HCT116 (cell line): ENCODE data around the gene OR10K2. TPM values are rescaled to one million over a fixed set of nuclear protein-coding genes. Genes with fewer than 3 reads are reported as not detected.

Experiments
- ATAC-seq: fragments of 200-7000 bp; cut with Tn5 transposase; 2 replicates; pipeline ENCODE4 v1.9.1; 2020; ENCODE audit warnings: mild to moderate bottlenecking, moderate library complexity
- BruUV-seq: library from RNA; stranded (reverse); fragments of 400-500 nt; replicated peaks from 2 replicates; lab custom pipeline; 2021; lab: Mats Ljungman, UMichigan
- CTCF ChIA-PET: fragments of 300-600 bp; sonication (Branson Sonifier 250); formaldehyde crosslinking; loops from one replicate; lab custom pipeline; 2021; ENCODE audit warnings: antibody characterized with exemption; lab: Charles Lee
- POLR2A ChIA-PET: fragments of 300-600, 350-600 bp; sonication (Branson Sonifier 250); formaldehyde crosslinking; loops from one replicate; lab custom pipeline; 2021; ENCODE audit warnings: antibody characterized with exemption; lab: Charles Lee
- RAD21 ChIA-PET, 2 experiments: fragments of 300-600 bp; sonication (Branson Sonifier 250); formaldehyde crosslinking; loops; one replicate each; lab custom pipeline; 2023; ENCODE audit warnings: low total read pairs in 2 of 2; ENCODE audit not compliant: uncharacterized antibody in 2 of 2, unreplicated experiment in 2 of 2, low non-redundant PET in 1 of 2; lab: Charles Lee
- DNase-seq: peaks from one replicate; pipeline ENCODE4 v3.0.0-alpha.2; 2010; ENCODE audit warnings: low read depth, low spot score
- H2AFZ ChIP-seq: fragments of 200-600 bp; shearing (Covaris generic), sonication (generic); 2 replicates; pipeline ENCODE4 v1.6.1; 2017; ENCODE audit warnings: low read depth, mixed run types, mixed read lengths, antibody characterized with exemption, low read length; ENCODE audit not compliant: poor library complexity, severe bottlenecking
- H3K27ac ChIP-seq: 2 replicates; pipeline ENCODE4 v1.5.1; 2012; ENCODE audit warnings: low read depth, low read length
- H3K27me3 ChIP-seq: fragments of 200-600 bp; sonication (generic); 2 replicates; pipeline ENCODE4 v1.6.1; 2016; ENCODE audit warnings: mixed run types, low read length, mixed read lengths; ENCODE audit not compliant: insufficient read depth
- H3K36me3 ChIP-seq, 2 experiments: fragments of 200-500 bp in 1 of 2; fragments of 200-600 bp in 1 of 2; sonication (Bioruptor generic) in 1 of 2; sonication (generic) in 1 of 2; 2 replicates each; pipeline versions ENCODE4 v1.5.1 to v1.6.1; 2014 to 2016; ENCODE audit warnings: low read length in 2 of 2, inconsistent platforms in 1 of 2, mixed read lengths in 1 of 2, mixed run types in 1 of 2; ENCODE audit not compliant: insufficient read depth in 2 of 2, control insufficient read depth in 1 of 2
- H3K4me1 ChIP-seq, 2 experiments: fragments of 200-600 bp in 1 of 2; sonication (generic) in 1 of 2; 2 replicates each; pipeline versions ENCODE4 v1.5.1 to v1.6.1; 2012 to 2017; ENCODE audit warnings: low read length in 2 of 2, inconsistent platforms in 1 of 2, mild to moderate bottlenecking in 1 of 2, mixed read lengths in 1 of 2, mixed run types in 1 of 2, moderate library complexity in 1 of 2; ENCODE audit not compliant: insufficient read depth in 2 of 2, control insufficient read depth in 1 of 2
- H3K4me2 ChIP-seq: fragments of 200-600 bp; sonication (generic); 2 replicates; pipeline ENCODE4 v1.6.1; 2017; ENCODE audit warnings: mixed run types, low read length, mixed read lengths
- H3K4me3 ChIP-seq, 2 experiments: fragments of 200-600 bp in 1 of 2; sonication (generic) in 1 of 2; replicated peaks in 1 of 2; 2 replicates each; pipeline ENCODE4 v1.5.1; 2011 to 2016; ENCODE audit warnings: low read length in 2 of 2, control low read depth in 1 of 2, low read depth in 1 of 2, mild to moderate bottlenecking in 1 of 2, mixed read lengths in 1 of 2, mixed run types in 1 of 2
- H3K79me2 ChIP-seq: fragments of 200-600 bp; sonication (generic); 2 replicates; pipeline ENCODE4 v1.6.1; 2017; ENCODE audit warnings: mild to moderate bottlenecking, mixed run types, low read length, moderate library complexity, mixed read lengths; ENCODE audit not compliant: insufficient read depth
- H3K9ac ChIP-seq: fragments of 200-600 bp; sonication (generic); 2 replicates; pipeline ENCODE4 v1.6.1; 2016; ENCODE audit warnings: low read length, mixed read lengths
- H3K9me2 ChIP-seq: fragments of 200-600 bp; sonication (generic), shearing (Covaris generic); 2 replicates; pipeline ENCODE4 v1.6.1; 2017; ENCODE audit warnings: mixed run types, mild to moderate bottlenecking, moderate library complexity; ENCODE audit not compliant: insufficient read depth
- H3K9me3 ChIP-seq, 2 experiments: fragments of 200-500 bp in 1 of 2; fragments of 200-600 bp in 1 of 2; sonication (Bioruptor generic) in 1 of 2; sonication (generic) in 1 of 2; 2 replicates each; pipeline ENCODE4 v1.6.1; 2014 to 2017; ENCODE audit warnings: low read length in 2 of 2, mixed read lengths in 2 of 2, inconsistent platforms in 1 of 2, low read depth in 1 of 2, mild to moderate bottlenecking in 1 of 2, mixed run types in 1 of 2, moderate library complexity in 1 of 2; ENCODE audit not compliant: control insufficient read depth in 1 of 2, insufficient read depth in 1 of 2
- H4K20me1 ChIP-seq: fragments of 200-600 bp; sonication (generic), shearing (Covaris generic); 2 replicates; pipeline ENCODE4 v1.6.1; 2017; ENCODE audit warnings: mixed run types, mild to moderate bottlenecking, moderate library complexity; ENCODE audit not compliant: insufficient read depth
- CBX3 ChIP-seq: IDR thresholded peaks from 2 replicates; pipeline ENCODE4 v1.6.1; 2012; ENCODE audit warnings: low read depth
- CEBPB ChIP-seq: IDR thresholded peaks from 2 replicates; pipeline ENCODE4 v1.6.1; 2012; ENCODE audit warnings: low read depth
- CTCF ChIP-seq, 3 experiments: fragments of 200-600 bp in 1 of 3; sonication (generic) in 1 of 3; IDR thresholded peaks in 2 of 3; conservative IDR thresholded peaks in 1 of 3; 2 replicates each; pipeline ENCODE4 v1.5.1; 2012 to 2017; ENCODE audit warnings: low read depth in 2 of 3, low read length in 2 of 3, antibody characterized with exemption in 1 of 3, borderline replicate concordance in 1 of 3, control low read depth in 1 of 3, mild to moderate bottlenecking in 1 of 3, mixed read lengths in 1 of 3, mixed run types in 1 of 3, moderate library complexity in 1 of 3; ENCODE audit not compliant: insufficient read depth in 1 of 3
- EGR1 ChIP-seq: IDR thresholded peaks from 2 replicates; pipeline ENCODE4 v1.6.1; 2012; ENCODE audit warnings: low read depth
- ELF1 ChIP-seq: IDR thresholded peaks from 2 replicates; pipeline ENCODE4 v1.6.1; 2012; ENCODE audit warnings: low read depth, borderline replicate concordance
- EZH2 ChIP-seq: fragments of 200-600 bp; sonication (generic); IDR thresholded peaks from 2 replicates; pipeline ENCODE4 v1.6.1; 2017; ENCODE audit warnings: antibody characterized with exemption, mixed run types
- EZH2phosphoT487 ChIP-seq: fragments of 200-600 bp; IDR thresholded peaks from 2 replicates; pipeline ENCODE4 v1.6.1; 2018; ENCODE audit warnings: antibody characterized with exemption, borderline replicate concordance
- FOSL1 ChIP-seq: IDR thresholded peaks from 2 replicates; pipeline ENCODE4 v1.6.1; 2012; ENCODE audit warnings: low read depth
- MAX ChIP-seq: IDR thresholded peaks from 2 replicates; pipeline ENCODE4 v1.6.1; 2012
- POLR2A ChIP-seq: IDR thresholded peaks from 2 replicates; pipeline ENCODE4 v1.7.0; 2011; ENCODE audit warnings: borderline replicate concordance; ENCODE audit not compliant: insufficient read depth, insufficient read length; ENCODE audit errors: extremely low read depth
- POLR2AphosphoS5 ChIP-seq: IDR thresholded peaks from 2 replicates; pipeline ENCODE4 v1.6.1; 2011; ENCODE audit warnings: mild to moderate bottlenecking, low read depth, low read length, moderate library complexity
- REST ChIP-seq: IDR thresholded peaks from 2 replicates; pipeline ENCODE4 v1.6.1; 2012; ENCODE audit warnings: low read depth
- SP1 ChIP-seq: IDR thresholded peaks from 2 replicates; pipeline ENCODE4 v1.6.1; 2012; ENCODE audit warnings: low read depth
- ZNF274 ChIP-seq: fragments of 200-500 bp; sonication (Bioruptor generic); IDR thresholded peaks from 2 replicates; pipeline ENCODE4 v1.6.1; 2014; ENCODE audit warnings: mild to moderate bottlenecking, low read depth, low read length, inconsistent platforms
- intact Hi-C: fragments of 100-400 bp; cut with micrococcal nuclease; formaldehyde crosslinking; loops from 2 replicates; pipeline ENCODE4 v1.10.0; 2022
- total RNA-seq: library from RNA; stranded (reverse); gene quantifications from one replicate; pipeline ENCODE4 v1.2.1, GENCODE V29; 2021; ENCODE audit not compliant: unreplicated experiment

Gene OR10K2
- total RNA-seq, 1 experiment from 2014 or later: not detected

GRCh38 chr1:158422212-158422611 is 3.8 kb downstream of the OR10K2 start:
- RAD21 ChIA-PET: no interaction called here
- no peaks in the 10 kb centered on the region for H3K27me3 ChIP-seq
- POLR2A ChIA-PET: no interaction called here
- no peaks in the 10 kb centered on the region; the same call in 1 of the 2 replicates for H4K20me1 ChIP-seq
- H3K79me2 ChIP-seq: no peaks in the 10 kb centered on the region
- ATAC-seq (no peak), DNase-seq (no peak)
- H3K9me3 ChIP-seq: no peaks in the 10 kb centered on the region
- H3K4me1 ChIP-seq: no peaks in the 10 kb centered on the region
- H2AFZ ChIP-seq: no peak overlapping the region
- H3K4me2 ChIP-seq: no peak overlapping the region
- no TSS peak for BruUV-seq
- H3K36me3 ChIP-seq: no peaks in the 10 kb centered on the region
- H3K9ac ChIP-seq: no peak overlapping the region
- no peaks in the 10 kb centered on the region for H3K9me2 ChIP-seq
- intact Hi-C loops: no loop called here
- no peak overlapping the region for H3K4me3 ChIP-seq
- CTCF ChIA-PET: no interaction called here
- TF ChIP-seq CTCF (IDR thresholded peaks at IDR 0.05 in 2 of 3, conservative IDR thresholded peaks at IDR 0.05 in 1 of 3; ENCODE audit: borderline replicate concordance in 1 of 3, insufficient read depth in 1 of 3, low read depth in 2 of 3, low read length in 2 of 3): no peak
- no peak for TF ChIP-seq CBX3
- TF ChIP-seq EGR1: no peak
- TF ChIP-seq MAX: no peak
- TF ChIP-seq SP1: no peak
- no peak for TF ChIP-seq FOSL1
- TF ChIP-seq ZNF274: no peak
- TF ChIP-seq POLR2A: no peak
- TF ChIP-seq POLR2AphosphoS5: no peak
- no peak for TF ChIP-seq REST
- no peak for TF ChIP-seq EZH2
- TF ChIP-seq CEBPB: no peak
- TF ChIP-seq EZH2phosphoT487: no peak
- TF ChIP-seq ELF1: no peak
- no peak overlapping the region for H3K27ac ChIP-seq
